Natural killer cell treated with Interleukin-12 subunit alpha and Interleukin-12 subunit beta and Interleukin-15 and Interleukin-18, amount 100 ng/mL, for 72 hours (primary cell): ENCODE data around the gene CAMK1D. TPM values are rescaled to one million over a fixed set of nuclear protein-coding genes. Genes with fewer than 3 reads are reported as not detected.

ENCODE experiments used
- ATAC-seq, 2 donors: fragments of 150-1000 bp; cut with Tn5 transposase in 1 of 2; sonication (Bioruptor Pico), chemical (Tn5 transposase) in 1 of 2; 2 replicates each; pipeline ENCODE4 v1.10.0; 2021
- DNase-seq: peaks from one replicate; pipeline ENCODE4 v3.0.0; 2022; ENCODE audit warnings: low spot score
- H3K27ac Mint-ChIP-seq, 2 donors: 1 replicate in 1 of 2; 2 replicates in 1 of 2; pipeline ENCODE4 v1.8.0; 2022; ENCODE audit warnings: mixed read lengths in 2 of 2, mild to moderate bottlenecking in 1 of 2, moderate library complexity in 1 of 2
- H3K27me3 Mint-ChIP-seq, 2 donors: 1 replicate in 1 of 2; 2 replicates in 1 of 2; pipeline ENCODE4 v1.8.0; 2022; ENCODE audit warnings: mixed read lengths in 2 of 2
- H3K36me3 Mint-ChIP-seq: one replicate; pipeline ENCODE4 v1.8.0; 2022; ENCODE audit warnings: mixed read lengths
- H3K4me1 Mint-ChIP-seq, 2 donors: 1 replicate in 1 of 2; 2 replicates in 1 of 2; pipeline ENCODE4 v1.8.0; 2022; ENCODE audit warnings: low read depth in 2 of 2, mixed read lengths in 2 of 2, mild to moderate bottlenecking in 1 of 2
- H3K4me3 Mint-ChIP-seq: one replicate; pipeline ENCODE4 v1.8.0; 2022; ENCODE audit warnings: mixed read lengths
- H3K9me3 Mint-ChIP-seq: 2 replicates; pipeline ENCODE4 v1.8.0; 2022; ENCODE audit warnings: mixed read lengths
- total RNA-seq, 2 donors: library from RNA; stranded (reverse); gene quantifications; one replicate each; pipeline ENCODE4 v1.2.3, GENCODE V29; 2022

Gene CAMK1D
- total RNA-seq, 2 donors from 2014 or later, result 16.3 to 36.9 TPM

- no peaks in the 10 kb centered on the region for H3K27me3 Mint-ChIP-seq
- no peak for ATAC-seq
- H3K27ac Mint-ChIP-seq, result no peak overlapping the region
- DNase-seq, result no peak
- no peaks in the 10 kb centered on the region for H3K36me3 Mint-ChIP-seq
- no peaks in the 10 kb centered on the region for H3K9me3 Mint-ChIP-seq
- no peak overlapping the region for H3K4me3 Mint-ChIP-seq
- H3K4me1 Mint-ChIP-seq, result no peaks in the 10 kb centered on the region
These were observed 438.9 kb downstream of the CAMK1D start for GRCh38 chr10:12788277-12788676.

- Mint-ChIP-seq H3K4me1 (no peaks in the 10 kb centered on the region), H3K27me3 (no peaks in the 10 kb centered on the region), H3K9me3 (no peaks in the 10 kb centered on the region), H3K27ac (no peak overlapping the region), H3K36me3 (peaks cover 6% of the 10 kb centered on the region), H3K4me3 (no peak overlapping the region)
- ATAC-seq, result no peak
- no peak for DNase-seq
These were observed 440.9 kb downstream of the CAMK1D start for GRCh38 chr10:12790270-12790669.

GRCh38 chr10:12791728-12792127 is 442.4 kb downstream of the CAMK1D start:
- Mint-ChIP-seq H3K27me3 (no peaks in the 10 kb centered on the region), H3K27ac (no peak overlapping the region), H3K4me3 (no peak overlapping the region), H3K36me3 (peaks cover 6% of the 10 kb centered on the region), H3K9me3 (no peaks in the 10 kb centered on the region), H3K4me1 (no peaks in the 10 kb centered on the region)
- ATAC-seq (no peak), DNase-seq (no peak)

GRCh38 chr10:12792889-12793556 is 443.7 kb downstream of the CAMK1D start:
- H3K4me3 Mint-ChIP-seq, result no peak overlapping the region
- H3K27me3 Mint-ChIP-seq, result no peaks in the 10 kb centered on the region
- peaks cover 6% of the 10 kb centered on the region for H3K36me3 Mint-ChIP-seq
- H3K4me1 Mint-ChIP-seq, result no peaks in the 10 kb centered on the region
- DNase-seq, result no peak
- no peak overlapping the region for H3K27ac Mint-ChIP-seq
- no peaks in the 10 kb centered on the region for H3K9me3 Mint-ChIP-seq
- no peak for ATAC-seq

GRCh38 chr10:12795315-12796110 is 446.2 kb downstream of the CAMK1D start:
- Mint-ChIP-seq H3K9me3 (no peaks in the 10 kb centered on the region), H3K27me3 (no peaks in the 10 kb centered on the region), H3K4me3 (no peak overlapping the region), H3K36me3 (peaks cover 6% of the 10 kb centered on the region), H3K27ac (no peak overlapping the region), H3K4me1 (no peaks in the 10 kb centered on the region)
- ATAC-seq, result no peak
- DNase-seq, result no peak

DNA sequence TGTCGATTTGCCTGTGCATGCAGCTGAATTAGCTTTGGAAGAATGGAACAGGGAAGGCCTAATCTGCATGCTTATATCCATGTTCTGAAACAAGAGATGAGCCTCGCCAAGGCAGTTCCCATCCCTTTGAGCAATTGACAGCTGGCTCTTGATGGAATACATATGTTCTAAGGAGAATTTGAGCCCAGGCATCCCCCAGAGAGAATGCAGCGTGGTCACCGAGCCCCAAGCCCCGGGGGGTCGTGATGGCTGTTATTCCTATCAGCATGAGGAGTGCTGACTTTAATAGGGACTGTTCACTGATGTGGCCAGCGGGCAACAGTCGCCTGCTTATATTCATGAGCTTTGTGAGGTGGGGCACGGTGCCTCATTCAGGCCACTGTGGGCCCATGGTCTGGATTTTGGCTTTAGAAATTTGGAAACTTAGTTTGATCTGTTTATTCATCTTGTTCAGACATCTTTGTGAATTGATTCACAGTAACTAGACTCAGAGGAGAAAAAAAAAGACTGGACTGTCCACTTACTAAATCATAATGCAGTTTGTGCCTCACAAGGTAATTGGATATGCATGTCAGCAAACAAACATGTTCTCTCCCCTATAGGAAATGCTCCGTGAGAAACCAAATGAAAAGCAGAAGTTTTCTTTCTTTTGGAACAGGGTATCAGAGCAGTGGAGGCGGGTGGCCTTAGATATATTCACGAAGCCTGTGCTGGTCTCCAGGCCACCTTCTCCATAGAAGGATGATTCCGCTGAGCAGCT is 447.2 kb downstream of the CAMK1D start:
- H3K9me3 Mint-ChIP-seq, result no peaks in the 10 kb centered on the region
- no peaks in the 10 kb centered on the region for H3K4me1 Mint-ChIP-seq
- H3K27ac Mint-ChIP-seq, result no peak overlapping the region
- H3K36me3 Mint-ChIP-seq, result peaks cover 6% of the 10 kb centered on the region
- no peak for DNase-seq
- no peak for ATAC-seq
- H3K27me3 Mint-ChIP-seq, result no peaks in the 10 kb centered on the region
- H3K4me3 Mint-ChIP-seq, result no peak overlapping the region

- Mint-ChIP-seq H3K4me1 (no peaks in the 10 kb centered on the region), H3K27me3 (no peaks in the 10 kb centered on the region), H3K36me3 (peaks cover 6% of the 10 kb centered on the region), H3K27ac (no peak overlapping the region), H3K4me3 (no peak overlapping the region), H3K9me3 (no peaks in the 10 kb centered on the region)
- ATAC-seq (no peak), DNase-seq (no peak)
These were observed 448.3 kb downstream of the CAMK1D start for GRCh38 chr10:12797471-12798262.

GRCh38 chr10:12799144-12799543 is 449.8 kb downstream of the CAMK1D start:
- no peak for DNase-seq
- H3K27ac Mint-ChIP-seq, result no peak overlapping the region

DNA sequence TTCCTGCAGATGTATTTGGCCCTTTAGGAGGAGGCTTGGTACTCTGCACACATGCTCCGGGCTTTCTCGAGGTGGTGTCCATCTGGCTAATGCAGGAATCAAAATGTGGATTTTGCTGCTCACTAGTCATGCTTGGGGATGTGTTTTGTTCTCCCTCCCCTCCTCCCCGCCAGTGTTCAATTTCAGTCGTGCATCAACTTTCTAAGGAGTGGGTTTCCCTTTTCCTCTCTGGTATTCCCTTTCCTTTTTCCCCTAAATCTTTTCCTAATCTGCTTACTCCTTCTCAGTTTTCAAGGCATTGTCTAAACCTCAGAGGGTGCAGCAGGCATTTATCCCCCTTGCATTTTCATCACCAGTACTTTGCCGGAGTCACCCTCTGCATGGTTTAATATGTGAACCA is 450.4 kb downstream of the CAMK1D start:
- Mint-ChIP-seq H3K27me3 (no peaks in the 10 kb centered on the region), H3K27ac (no peak overlapping the region), H3K9me3 (no peaks in the 10 kb centered on the region), H3K4me3 (no peak overlapping the region), H3K4me1 (no peaks in the 10 kb centered on the region), H3K36me3 (no peaks in the 10 kb centered on the region)
- ATAC-seq, result no peak
- no peak for DNase-seq

More at GRCh38 chr10:12799144-12799543, 449.8 kb downstream of the CAMK1D start:
- Mint-ChIP-seq H3K36me3 (peaks cover under 1% of the 10 kb centered on the region), H3K9me3 (no peaks in the 10 kb centered on the region), H3K27me3 (no peaks in the 10 kb centered on the region), H3K4me1 (no peaks in the 10 kb centered on the region), H3K4me3 (no peak overlapping the region)
- no peak for ATAC-seq

DNA sequence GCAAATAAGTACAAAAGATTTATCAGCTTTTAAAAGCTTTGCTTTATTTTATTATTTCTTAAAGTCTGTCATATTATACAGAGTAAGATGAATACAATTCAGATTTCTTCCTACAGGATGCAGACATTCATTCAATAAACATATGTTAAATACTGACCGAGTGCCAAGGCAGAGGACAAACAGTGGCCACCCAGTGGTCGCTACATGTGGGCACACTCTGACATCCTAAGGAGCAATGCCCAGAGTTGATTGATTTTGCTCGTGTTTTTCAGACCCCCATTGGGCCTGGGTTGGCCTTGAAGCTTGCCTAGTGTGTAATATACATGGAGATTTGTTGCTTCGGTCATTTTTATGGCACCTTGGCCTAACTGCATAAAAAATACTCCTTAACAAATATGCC is 451.0 kb downstream of the CAMK1D start:
- Mint-ChIP-seq H3K4me1 (no peaks in the 10 kb centered on the region), H3K36me3 (no peaks in the 10 kb centered on the region), H3K27me3 (no peaks in the 10 kb centered on the region), H3K9me3 (no peaks in the 10 kb centered on the region), H3K27ac (no peak overlapping the region), H3K4me3 (no peak overlapping the region)
- ATAC-seq (no peak), DNase-seq (no peak)

DNA sequence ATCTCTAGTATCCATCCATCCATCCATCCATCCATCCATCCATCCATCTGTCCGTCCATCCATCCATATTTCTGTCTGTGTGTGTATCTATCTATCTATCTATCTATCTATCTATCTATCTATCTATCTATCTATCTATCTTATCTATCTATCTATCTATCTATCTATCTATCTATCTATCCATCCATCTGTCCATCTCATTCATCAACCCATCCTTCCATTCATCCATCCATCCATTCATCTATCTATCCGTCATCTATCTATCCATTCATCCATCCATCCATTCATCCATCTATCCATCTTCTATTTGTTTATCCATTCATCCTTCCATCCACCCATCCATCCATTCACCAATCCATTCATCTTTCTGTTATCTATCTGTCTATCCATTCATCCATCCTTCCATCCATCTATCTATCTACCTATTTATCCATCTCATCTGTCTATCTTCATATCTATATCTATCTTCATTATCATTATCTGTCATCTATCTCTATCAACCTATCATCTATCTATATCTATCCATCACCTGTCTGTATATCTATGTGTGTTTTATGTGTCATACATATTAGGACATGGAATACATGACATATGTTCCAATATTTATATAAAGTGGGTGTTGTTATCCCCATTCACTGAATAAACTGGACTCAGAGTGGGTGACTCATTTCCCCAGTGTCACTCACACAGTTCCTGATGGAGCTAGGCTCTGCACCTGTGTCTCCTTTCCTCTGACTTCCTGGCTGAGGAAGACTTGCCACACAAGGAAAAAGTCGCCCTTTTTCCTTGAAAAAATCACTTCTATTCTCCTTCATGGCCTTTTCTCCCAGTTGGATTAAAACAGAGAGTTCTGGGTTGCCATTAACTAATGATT is 452.1 kb downstream of the CAMK1D start:
- no peak overlapping the region for H3K27ac Mint-ChIP-seq
- no peaks in the 10 kb centered on the region for H3K4me1 Mint-ChIP-seq
- H3K9me3 Mint-ChIP-seq, result no peaks in the 10 kb centered on the region
- no peaks in the 10 kb centered on the region for H3K36me3 Mint-ChIP-seq
- ATAC-seq (no peak), DNase-seq (no peak)
- H3K27me3 Mint-ChIP-seq, result no peaks in the 10 kb centered on the region
- no peak overlapping the region for H3K4me3 Mint-ChIP-seq

GRCh38 chr10:12803776-12804175 is 454.4 kb downstream of the CAMK1D start:
- Mint-ChIP-seq H3K27me3 (no peaks in the 10 kb centered on the region), H3K27ac (no peak overlapping the region), H3K9me3 (no peaks in the 10 kb centered on the region)

More at GRCh38 chr10:12803776-12804175, 454.4 kb downstream of the CAMK1D start:
- H3K36me3 Mint-ChIP-seq, result no peaks in the 10 kb centered on the region
- no peaks in the 10 kb centered on the region for H3K4me1 Mint-ChIP-seq
- no peak for DNase-seq
- no peak overlapping the region for H3K4me3 Mint-ChIP-seq
- no peak for ATAC-seq
